Right renal cortex interstitium (tissue), 3 donors: ENCODE data around the gene GSN. TPM values are rescaled to one million over a fixed set of nuclear protein-coding genes. Genes with fewer than 3 reads are reported as not detected.

ENCODE experiments used
- DNase-seq, 3 donors: peaks; one replicate each; pipeline ENCODE4 v3.0.0-alpha.2; 2013; ENCODE audit warnings: low read depth in 3 of 3, low spot score in 2 of 3
- polyA plus RNA-seq, 3 donors: library from polyadenylated mRNA; unstranded; fragments of 120-200 nt; gene quantifications; one replicate each; pipeline ENCODE4 v1.2.1, GENCODE V29; 2013; ENCODE audit not compliant: insufficient read length in 3 of 3

Gene GSN
- polyA plus RNA-seq, 3 donors, result 144 to 177 (median 171) TPM

GRCh38 chr9:121368745-121369144 lies 100.8 kb downstream of the GSN start:
- DNase-seq, result no peak

- no peak for DNase-seq
These were observed 101.8 kb downstream of the GSN start, which contains the start of gene STOM for GRCh38 chr9:121369595-121370265. STOM (minus strand) TSS chr9:121370250; CDS start chr9:121370187, 63 bp downstream.

GRCh38 chr9:121371495-121372061 lies 103.6 kb downstream of the GSN start:
- DNase-seq, result no peak

- no peak for DNase-seq
These were observed 104.5 kb downstream of the GSN start for GRCh38 chr9:121372239-121373010.

- DNase-seq, result no peak
These were observed 105.2 kb downstream of the GSN start for GRCh38 chr9:121373011-121373729.

- DNase-seq, result no peak
These were observed 108.4 kb downstream of the GSN start for GRCh38 chr9:121376214-121376830.

GRCh38 chr9:121380846-121381245 lies 112.9 kb downstream of the GSN start:
- no peak for DNase-seq

Other genes starting within 250 kb of the GSN start
- gene C5, start 217.9 kb upstream of the GSN start, polyA plus RNA-seq, result 10 to 100 TPM; 14.0 to 17.5 (median 14.7) TPM
- 10 to 100 TPM; 27.2 to 37.4 (median 31.1) TPM for gene CNTRL, start 193.2 kb upstream of the GSN start, polyA plus RNA-seq
- 100 to 1,000 TPM; 108 to 111 (median 110) TPM for gene RAB14, start 66.3 kb upstream of the GSN start, polyA plus RNA-seq
- gene STOM, start 102.1 kb downstream of the GSN start, polyA plus RNA-seq, result 10 to 100 TPM; 79.6 to 99.4 (median 86.8) TPM
- 1 to 10 TPM; 6.2 to 6.7 (median 6.4) TPM for gene GGTA1, start 231.7 kb downstream of the GSN start, polyA plus RNA-seq